NCI-H1417 (cell line): ENCODE measurements around the gene DHX32.
A peak's percentile ranks its signal among the peaks of the same experiment; 100 is the strongest.
"Not testable (repeated sequence)": the region's sequence is repeated elsewhere in the genome, so short reads cannot be mapped to it uniquely, and the experiment has no call there.

Experiments
- DNase-seq, 3 experiments: peaks; one replicate each; lab custom pipeline; 2025; lab: John Stamatoyannopoulos, UW

DHX32 gene

GRCh38 chr10:125881192-125881591 is at the start of gene DHX32:
Gene DHX32, minus strand, starts transcription at chr10:125881292. Its CDS starts 468 bp downstream, at chr10:125880824.
- DNase-seq = no peak

GRCh38 chr10:125929618-125930017 is 48.5 kb upstream of the DHX32 start:
- DNase-seq = no peak

DNA sequence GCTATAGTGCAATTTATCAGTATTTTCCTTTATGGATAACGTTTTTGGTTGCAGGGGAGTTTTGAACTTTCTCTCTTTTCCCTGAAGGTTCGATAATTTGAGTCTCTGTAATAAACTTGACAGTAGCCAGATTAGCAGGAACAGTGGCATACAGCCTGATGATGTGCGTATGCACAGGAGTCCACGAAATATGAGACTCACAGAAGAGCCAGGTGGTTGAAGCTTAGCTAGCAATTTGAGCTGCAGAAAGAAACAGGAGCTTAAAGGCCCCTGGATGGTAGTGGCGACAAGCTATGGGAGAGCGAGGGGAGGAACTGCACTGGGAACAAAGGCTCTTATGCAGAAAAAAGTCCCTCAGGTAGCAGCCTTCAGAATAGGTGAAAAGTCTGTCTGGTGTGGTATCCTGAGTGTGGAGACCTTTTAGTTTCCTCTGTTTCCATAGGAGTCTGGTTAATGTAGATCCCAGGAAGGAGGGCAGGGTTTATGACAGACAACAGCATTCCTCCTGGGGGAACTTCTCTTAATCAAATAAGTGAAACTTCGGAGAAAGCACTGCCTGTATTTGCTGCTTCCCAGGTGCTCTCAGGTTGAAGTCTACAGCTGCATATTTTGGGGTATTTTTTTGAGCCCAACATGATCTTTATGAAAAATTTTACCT is 48.0 kb upstream of the DHX32 start:
- peak in 1 of 3 experiments; percentile 10 for DNase-seq

DNA sequence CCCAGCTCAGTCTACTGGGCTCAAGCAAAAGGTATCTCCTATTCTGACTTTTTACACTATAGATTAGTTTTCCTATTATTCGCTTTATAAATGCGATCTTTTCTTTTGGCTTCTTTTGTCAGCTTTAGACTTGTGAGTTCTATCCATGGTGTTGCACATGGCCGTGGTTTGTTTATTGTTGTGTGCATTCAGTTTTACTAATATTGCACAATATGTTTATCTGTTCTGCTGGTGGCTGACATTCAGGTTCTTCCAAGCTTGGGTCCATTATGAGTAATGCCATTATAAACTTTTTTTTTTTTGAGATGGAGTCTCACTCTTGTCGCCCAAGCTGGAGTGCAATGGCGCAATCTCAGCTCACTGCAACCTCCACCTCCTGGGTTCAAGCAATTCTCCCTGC is 46.2 kb upstream of the DHX32 start:
- not testable (repeated sequence) for DNase-seq

GRCh38 chr10:125926247-125926646 is 45.2 kb upstream of the DHX32 start:
- DNase-seq = peak in 1 of 3 experiments; percentile 1

DNA sequence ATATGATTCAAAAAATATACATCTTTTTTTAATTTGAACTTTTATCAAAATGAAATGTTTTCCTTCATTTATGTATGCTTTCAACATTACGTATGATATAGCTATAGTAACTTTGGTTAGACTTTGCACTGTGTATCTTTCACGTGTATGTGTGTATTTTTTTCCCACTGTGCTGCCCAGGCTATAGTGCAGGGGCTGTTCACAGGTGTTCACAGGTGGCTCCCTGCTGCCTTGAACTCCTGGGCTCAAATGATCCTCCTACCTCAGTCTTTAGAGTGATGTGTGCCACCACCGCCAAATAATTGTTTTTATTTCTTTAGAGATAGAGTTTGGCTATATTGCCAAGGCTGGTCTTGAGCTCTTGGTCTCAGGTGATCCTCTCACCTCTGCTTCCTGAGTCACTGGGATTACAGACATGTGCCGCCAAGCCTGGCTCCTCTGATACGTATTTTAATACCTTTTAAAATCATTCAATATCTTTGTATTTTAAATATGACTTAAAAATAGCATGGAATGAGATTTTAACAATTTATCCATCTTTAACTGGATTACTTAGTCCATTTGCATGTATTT is 44.3 kb upstream of the DHX32 start:
- no peak for DNase-seq

- DNase-seq = not testable (repeated sequence)
Measured at GRCh38 chr10:125921643-125922306, 40.7 kb upstream of the DHX32 start.

- DNase-seq = not testable (repeated sequence)
Measured at GRCh38 chr10:125917704-125918361, 36.7 kb upstream of the DHX32 start.

DNA sequence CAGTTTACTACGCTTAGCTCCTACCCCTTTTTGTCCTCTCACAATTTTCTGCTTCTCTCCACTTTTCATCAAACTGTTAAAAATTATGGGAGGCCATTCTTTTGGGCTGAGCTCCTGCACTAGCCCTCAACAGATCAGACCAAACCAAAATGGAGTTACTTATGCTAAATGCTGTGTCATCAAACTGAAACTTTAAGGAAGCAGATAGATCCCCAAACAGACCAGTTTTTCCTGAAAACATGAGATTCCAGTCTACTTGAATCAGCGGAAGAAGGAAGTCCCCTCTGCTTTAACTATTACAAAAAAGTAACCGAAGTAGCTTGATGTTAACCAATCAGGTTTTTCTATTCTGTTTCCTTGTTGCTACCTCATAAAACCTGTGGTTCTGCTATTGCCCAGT is 35.9 kb upstream of the DHX32 start:
- DNase-seq = no peak

DNA sequence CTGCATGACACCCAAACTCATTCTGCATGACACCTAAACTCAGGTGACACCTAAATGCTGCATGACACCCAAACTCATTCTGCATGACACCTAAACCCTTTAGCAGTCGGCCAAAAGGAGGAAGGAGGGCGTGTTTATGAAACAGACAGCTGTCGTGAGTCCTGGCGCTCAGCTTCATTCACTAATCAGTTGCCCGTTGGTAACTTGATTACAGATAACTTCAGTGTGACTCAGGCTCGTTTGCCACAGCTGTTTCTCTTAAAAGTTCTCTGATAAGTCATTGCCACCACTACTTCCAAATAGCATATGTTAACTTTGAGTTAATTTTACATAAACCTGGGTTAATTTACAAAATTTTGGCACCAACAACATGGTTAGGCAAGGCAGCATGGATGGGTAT is 32.2 kb upstream of the DHX32 start:
- not testable (repeated sequence) for DNase-seq

GRCh38 chr10:125911990-125912389 is 30.9 kb upstream of the DHX32 start:
- DNase-seq = peak in 2 of 3 experiments; percentile 18 to 43

DNA sequence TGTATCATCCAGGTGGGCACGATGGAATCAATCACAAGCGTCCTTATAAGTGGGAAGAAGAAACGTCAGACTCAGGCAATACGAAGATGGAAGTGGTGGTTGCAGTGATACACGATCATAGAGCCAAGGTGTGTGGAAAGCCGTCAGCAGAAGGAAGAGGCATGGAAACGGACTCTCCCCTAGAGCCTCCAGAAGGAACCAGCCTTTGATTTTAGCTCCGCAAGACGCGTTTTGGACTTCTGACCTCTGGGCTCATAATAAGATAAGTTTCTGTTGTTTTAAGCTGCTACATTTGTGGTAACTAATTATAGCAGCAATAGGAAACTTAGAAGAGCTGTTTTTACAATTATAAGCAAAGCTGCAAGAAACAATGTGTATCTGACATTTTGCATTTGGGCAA is 30.1 kb upstream of the DHX32 start:
- no peak for DNase-seq

- not testable (repeated sequence) for DNase-seq
Measured at GRCh38 chr10:125909491-125909890, 28.4 kb upstream of the DHX32 start.

DNA sequence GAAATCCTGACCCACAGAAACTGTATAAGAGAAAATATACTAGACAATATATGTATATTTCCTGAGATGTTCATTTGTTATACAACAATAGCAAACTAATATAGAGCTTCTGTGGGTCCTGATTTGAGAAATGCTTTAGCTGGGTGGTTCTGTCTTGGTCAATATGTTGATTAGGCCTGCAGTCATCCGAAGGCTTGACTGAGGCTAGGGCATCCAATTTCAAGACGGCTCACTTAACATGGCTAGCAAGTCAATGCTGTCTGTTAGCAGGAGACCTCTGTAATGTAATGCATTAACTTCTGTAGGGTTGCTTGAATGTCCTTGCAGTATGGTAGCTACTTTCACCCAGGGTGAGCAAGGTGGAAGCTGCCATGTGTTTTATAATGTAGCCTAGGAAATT is 27.7 kb upstream of the DHX32 start:
- not testable (repeated sequence) for DNase-seq

DNA sequence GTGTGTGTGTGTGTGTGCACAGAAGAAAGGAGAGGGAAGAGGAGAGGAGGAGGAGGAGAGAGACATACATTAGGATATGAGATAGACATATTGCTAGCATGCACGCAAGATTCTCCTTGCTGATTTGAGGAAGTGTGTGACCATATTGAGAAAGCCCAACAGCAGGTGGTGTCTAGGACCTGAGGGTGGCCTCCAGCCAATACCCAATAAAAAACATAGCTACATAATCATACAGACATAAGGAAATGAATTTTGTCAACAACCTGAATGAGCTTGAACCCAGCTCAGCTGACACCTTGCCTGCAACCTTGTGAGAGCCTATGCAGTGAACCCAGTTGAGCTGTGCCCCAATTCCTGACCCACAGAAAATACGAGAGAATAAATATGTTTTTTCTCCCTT is 26.5 kb upstream of the DHX32 start:
- DNase-seq = not testable (repeated sequence)

DNA sequence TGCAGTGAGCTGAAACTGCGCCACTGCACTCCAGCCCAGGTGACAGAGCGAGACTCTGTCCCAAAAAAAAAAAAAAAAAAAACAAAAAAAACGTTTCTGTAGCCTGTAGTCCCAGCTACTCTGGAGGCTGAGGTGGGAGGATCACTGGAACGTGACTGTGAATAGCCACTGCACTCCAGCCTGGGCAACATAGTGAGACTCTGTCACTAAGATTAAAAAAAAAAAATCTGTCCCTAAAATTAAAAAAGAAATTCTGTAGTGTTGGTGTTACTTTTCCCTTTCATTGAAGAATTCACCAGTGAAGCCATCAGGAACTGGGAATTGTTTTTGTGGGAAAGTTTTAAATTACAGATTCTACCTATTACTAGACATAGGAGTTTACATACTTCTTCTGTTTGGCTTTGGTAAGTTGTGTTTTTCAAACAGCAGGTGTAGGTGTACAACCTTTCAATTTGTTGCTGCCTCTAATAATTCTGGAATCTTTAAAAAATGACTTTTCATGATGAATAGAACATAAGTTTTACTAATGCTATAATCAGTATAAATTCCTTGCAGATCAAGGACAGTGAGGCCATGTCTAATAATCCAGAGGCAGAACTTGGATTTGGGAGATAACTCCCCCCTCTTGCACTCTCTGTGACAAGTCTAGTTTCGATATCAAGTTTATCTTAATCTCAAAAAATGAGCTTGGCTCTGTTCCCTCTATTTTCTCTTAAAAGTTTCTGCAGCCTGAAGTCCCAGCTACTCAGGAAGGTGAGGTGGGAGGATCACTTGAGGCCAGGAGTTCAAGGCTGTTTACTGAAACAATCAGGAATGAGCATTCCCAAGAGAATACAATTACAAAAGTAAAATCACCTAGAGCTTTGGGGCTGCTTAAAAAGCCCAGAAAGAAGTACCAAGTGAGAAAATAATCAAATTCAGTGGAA is 24.2 kb upstream of the DHX32 start:
- not testable (repeated sequence) for DNase-seq

DNA sequence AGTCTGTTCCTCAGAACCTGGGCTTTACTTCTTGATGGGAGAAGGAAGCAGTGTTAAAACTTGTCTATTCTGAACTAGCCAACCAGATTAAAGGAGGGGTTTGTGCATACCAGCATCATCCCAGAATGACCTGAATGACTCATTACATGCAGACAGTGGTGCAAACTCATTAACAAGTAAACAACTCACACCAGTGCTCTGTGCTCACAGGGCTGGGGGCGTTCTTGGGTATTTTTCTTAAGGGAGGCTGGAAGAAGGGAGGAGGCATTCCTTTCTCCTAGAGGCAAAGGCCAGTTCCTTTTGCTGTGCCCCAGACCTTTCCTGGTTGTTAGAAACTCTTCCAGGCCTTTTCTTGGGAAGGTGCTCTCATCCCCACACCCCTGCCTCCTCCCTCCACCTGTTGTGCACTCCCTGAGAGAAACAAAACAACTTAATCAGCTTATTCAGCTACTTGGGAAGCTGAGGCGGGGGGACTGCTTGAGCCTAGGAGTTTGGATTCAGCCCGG is 22.1 kb upstream of the DHX32 start:
- peak in 1 of 3 experiments; percentile 0 for DNase-seq

DNA sequence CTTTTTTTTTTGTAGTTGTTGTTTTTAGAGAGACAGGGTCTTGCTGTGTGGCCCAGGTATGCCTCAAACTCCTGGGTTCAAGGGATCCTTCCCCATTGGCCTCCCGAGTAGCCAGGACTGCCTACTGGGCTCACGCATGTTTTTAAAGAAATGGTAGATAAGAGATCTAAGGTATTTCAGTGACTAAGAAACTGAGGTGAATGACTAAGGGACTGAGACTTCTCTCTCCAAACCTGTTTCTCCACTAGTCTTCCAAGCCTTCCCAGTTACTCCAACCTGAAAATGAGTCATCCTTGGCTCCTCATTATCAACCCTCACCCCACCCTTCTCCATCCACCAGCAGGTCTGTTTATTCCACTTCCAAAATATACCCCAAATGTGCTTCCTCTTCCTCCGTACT is 19.9 kb upstream of the DHX32 start:
- DNase-seq = not testable (repeated sequence)

- not testable (repeated sequence) for DNase-seq
Measured at GRCh38 chr10:125897317-125897716, 16.2 kb upstream of the DHX32 start.

- DNase-seq = peak; percentile 58 to 87 (median 84)
Measured at GRCh38 chr10:125896088-125896934, 15.2 kb upstream of the DHX32 start, which contains the start of gene FANK1. Gene FANK1, plus strand, starts transcription at chr10:125896564. Its CDS starts 79 bp downstream, at chr10:125896643.
